Body of pancreas (tissue), 4 donors: ENCODE results near the gene PCSK4.

Source experiments
- CTCF ChIP-seq, 7 experiments: fragments of 450-650 bp in 4 of 7; fragments of 200-600 bp in 3 of 7; sonication (generic) in 3 of 7; IDR thresholded peaks; one replicate each; pipeline ENCODE4 v1.5.1; 2016 to 2019; ENCODE audit warnings: antibody characterized with exemption in 7 of 7
- POLR2A ChIP-seq, 3 donors: fragments of 450-650 bp; IDR thresholded peaks; one replicate each; pipeline ENCODE4 v1.6.1; 2016; ENCODE audit warnings: antibody characterized with exemption in 3 of 3, mild to moderate bottlenecking in 2 of 3

GRCh38 chr19:1478934-1479707 is 11.0 kb downstream of the PCSK4 start, which contains the start of gene C19orf25:
- TF ChIP-seq CTCF (IDR thresholded peaks at IDR 0.05) (no peak), POLR2A (IDR thresholded peaks at IDR 0.05) (peak; percentile 21 to 80 (median 76))
